K562 (cell line): ENCODE results near the gene SFSWAP. TPM values are rescaled to one million over a fixed set of nuclear protein-coding genes. Genes with fewer than 3 reads are reported as not detected.
A peak's percentile ranks its signal among the peaks of the same experiment; 100 is the strongest.

Source experiments
- ADNP ChIP-seq: fragments of 200-800 bp; sonication (Bioruptor generic); IDR thresholded peaks from 2 replicates; pipeline ENCODE4 v1.6.1; 2016; ENCODE audit warnings: missing genetic modification characterization, missing compliant biosample characterization
- ARHGAP35 ChIP-seq: fragments of 450-650 bp; IDR thresholded peaks from 2 replicates; pipeline ENCODE4 v1.6.1; 2018; ENCODE audit not compliant: partially characterized antibody
- BRD4 ChIP-seq: fragments of 200-600 bp; sonication (generic); IDR thresholded peaks from 2 replicates; pipeline ENCODE4 v1.6.1; 2017; ENCODE audit warnings: inconsistent platforms
- C11orf30 ChIP-seq: fragments of 450-650 bp; IDR thresholded peaks from 2 replicates; pipeline ENCODE4 v1.6.1; 2016; ENCODE audit warnings: low read depth, mild to moderate bottlenecking
- CBX2 ChIP-seq: fragments of 200-600 bp; sonication (generic); IDR thresholded peaks from one replicate; pipeline ENCODE4 v1.6.1; 2012; ENCODE audit warnings: mild to moderate bottlenecking, low read length, inconsistent platforms; ENCODE audit not compliant: insufficient read depth, poor library complexity, severe bottlenecking
- DACH1 ChIP-seq: fragments of 450-650 bp; IDR thresholded peaks from 2 replicates; pipeline ENCODE4 v1.6.1; 2018; ENCODE audit not compliant: partially characterized antibody
- HMGN3 ChIP-seq: IDR thresholded peaks from 2 replicates; pipeline ENCODE4 v1.6.1; 2011; ENCODE audit warnings: borderline replicate concordance, low read depth, mild to moderate bottlenecking, mixed read lengths, low read length; ENCODE audit not compliant: insufficient read length; ENCODE audit errors: extremely low read depth
- KLF16 ChIP-seq: IDR thresholded peaks from 2 replicates; pipeline ENCODE4 v1.6.1; 2016; ENCODE audit warnings: antibody characterized with exemption
- MAFF ChIP-seq: IDR thresholded peaks from 2 replicates; pipeline ENCODE4 v1.6.1; 2012; ENCODE audit warnings: low read length, improper control_type of control experiment
- MAFG ChIP-seq: fragments of 450-650 bp; conservative IDR thresholded peaks from 2 replicates; pipeline ENCODE4 v1.6.1; 2016; ENCODE audit warnings: missing genetic modification characterization, missing compliant biosample characterization
- NFE2 ChIP-seq: IDR thresholded peaks from 2 replicates; pipeline ENCODE4 v1.6.1; 2014; ENCODE audit warnings: antibody characterized with exemption, low read depth
- PTBP1 ChIP-seq: fragments of 200-400 bp; formaldehyde crosslinking; IDR thresholded peaks from 2 replicates; pipeline ENCODE4 v1.6.1; 2017; ENCODE audit warnings: low read depth, low read length
- RBM15 ChIP-seq: fragments of 200-400 bp; formaldehyde crosslinking; IDR thresholded peaks from 2 replicates; pipeline ENCODE4 v1.6.1; 2018; ENCODE audit warnings: mild to moderate bottlenecking, low read length, moderate library complexity; ENCODE audit not compliant: insufficient read depth
- SAFB ChIP-seq: fragments of 200-400 bp; formaldehyde crosslinking; IDR thresholded peaks from 2 replicates; pipeline ENCODE4 v1.6.1; 2017; ENCODE audit warnings: low read depth, low read length, borderline replicate concordance
- SLC30A9 ChIP-seq: fragments of 250-450 bp; sonication (Bioruptor Pico); IDR thresholded peaks from 2 replicates; pipeline ENCODE4 v1.8.0; 2022; ENCODE audit warnings: mild to moderate bottlenecking, moderate library complexity
- SOX6 ChIP-seq: fragments of 450-650 bp; IDR thresholded peaks from 2 replicates; pipeline ENCODE4 v1.6.1; 2014; ENCODE audit warnings: mild to moderate bottlenecking
- polyA plus RNA-seq, 8 experiments: library from polyadenylated mRNA; depleted of rRNA in 4 of 8; stranded (reverse) in 5 of 8; unstranded in 3 of 8; fragments of >200 nt; fragmentation: Nextera tagmentation in 2 of 8; fragmentation: Illumina TruSeq in 1 of 8; extraction: Ambion mirVana in 2 of 8; extraction: Trizol in 1 of 8; gene quantifications; 2 replicates each; pipeline versions ENCODE4 v1.2.1 to v1.2.3, GENCODE V29; 2011 to 2014; ENCODE audit warnings: inconsistent platforms in 1 of 8, missing spikeins in 1 of 8
- total RNA-seq, 7 experiments: library from RNA; depleted of rRNA in 6 of 7; stranded (reverse); fragments of >200 nt in 6 of 7; fragmentation: Illumina TruSeq in 2 of 7; extraction: Trizol in 2 of 7; gene quantifications; 2 replicates each; pipeline versions ENCODE4 v1.2.1 to v1.2.3, GENCODE V29; 2011 to 2021; ENCODE audit warnings: low replicate concordance in 1 of 7
- TF ChIP-seq, protein P1 (sequence below): fragments of 250-450 bp; sonication (Bioruptor Pico); IDR thresholded peaks from 2 replicates; pipeline ENCODE4 v1.5.0; 2022; ENCODE audit warnings: mild to moderate bottlenecking
- TF ChIP-seq, protein P2 (sequence below): fragments of 450-650 bp; IDR thresholded peaks from 2 replicates; pipeline ENCODE4 v1.6.1; 2016; ENCODE audit warnings: low read depth, mild to moderate bottlenecking, moderate library complexity
- TF ChIP-seq, protein P3 (sequence below): fragments of 250-450 bp; sonication (Bioruptor Pico); IDR thresholded peaks from 2 replicates; pipeline ENCODE4 v1.5.0; 2020; ENCODE audit warnings: mild to moderate bottlenecking
- TF ChIP-seq, protein P4 (sequence below): fragments of 250-450 bp; sonication (Bioruptor Pico); IDR thresholded peaks from 2 replicates; pipeline ENCODE4 v1.5.1; 2021; ENCODE audit warnings: mild to moderate bottlenecking
- TF ChIP-seq, protein P5 (sequence below): sonication (generic); formaldehyde crosslinking; IDR thresholded peaks from 2 replicates; pipeline ENCODE4 v1.8.0; 2022; ENCODE audit warnings: mild to moderate bottlenecking, missing genetic modification reagents

SFSWAP gene
- total and polyA plus RNA-seq, 9 of the 15 experiments (the other 6 are each of a cell fraction or from before 2014, with no cell fraction given), result 2.4 to 60.4 (median 32.6) TPM

DNA sequence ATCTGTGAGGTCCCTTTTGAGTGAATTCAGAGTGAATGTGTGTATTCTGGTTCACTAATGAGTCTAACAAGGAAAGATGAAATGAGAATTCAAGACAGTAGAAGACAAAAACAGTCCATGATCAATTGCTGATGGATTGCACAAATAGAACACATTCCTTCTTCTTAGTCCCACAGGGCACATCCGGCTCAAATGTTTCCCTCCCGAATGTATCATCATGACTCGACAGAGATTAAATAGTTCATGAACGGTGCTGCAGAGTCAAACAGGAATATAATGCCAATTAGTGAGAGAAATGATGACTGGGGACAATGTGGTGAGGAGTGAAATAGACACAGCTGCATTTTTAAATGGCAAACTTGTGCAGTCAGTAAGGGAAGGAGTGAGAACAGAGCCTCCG, 11.5 kb upstream of the SFSWAP start (continued):
- TF ChIP-seq, protein P1, sequence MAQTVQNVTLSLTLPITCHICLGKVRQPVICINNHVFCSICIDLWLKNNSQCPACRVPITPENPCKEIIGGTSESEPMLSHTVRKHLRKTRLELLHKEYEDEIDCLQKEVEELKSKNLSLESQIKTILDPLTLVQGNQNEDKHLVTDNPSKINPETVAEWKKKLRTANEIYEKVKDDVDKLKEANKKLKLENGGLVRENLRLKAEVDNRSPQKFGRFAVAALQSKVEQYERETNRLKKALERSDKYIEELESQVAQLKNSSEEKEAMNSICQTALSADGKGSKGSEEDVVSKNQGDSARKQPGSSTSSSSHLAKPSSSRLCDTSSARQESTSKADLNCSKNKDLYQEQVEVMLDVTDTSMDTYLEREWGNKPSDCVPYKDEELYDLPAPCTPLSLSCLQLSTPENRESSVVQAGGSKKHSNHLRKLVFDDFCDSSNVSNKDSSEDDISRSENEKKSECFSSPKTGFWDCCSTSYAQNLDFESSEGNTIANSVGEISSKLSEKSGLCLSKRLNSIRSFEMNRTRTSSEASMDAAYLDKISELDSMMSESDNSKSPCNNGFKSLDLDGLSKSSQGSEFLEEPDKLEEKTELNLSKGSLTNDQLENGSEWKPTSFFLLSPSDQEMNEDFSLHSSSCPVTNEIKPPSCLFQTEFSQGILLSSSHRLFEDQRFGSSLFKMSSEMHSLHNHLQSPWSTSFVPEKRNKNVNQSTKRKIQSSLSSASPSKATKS (CRISPR knock-in tag), result no peak
- TF ChIP-seq MAFG (tag) (0 out of 2 replicates have a peak, but pooled peaks have one; percentile 17), BRD4 (no peak), NFE2 (peak; percentile 21; the same call in 1 of the 2 replicates), KLF16 (no peak), DACH1 (no peak), ADNP (tag) (no peak), ARHGAP35 (no peak), C11orf30 (peak; percentile 40; the same call in 1 of the 2 replicates), RBM15 (no peak), SAFB (no peak), PTBP1 (no peak), CBX2 (no peak), SLC30A9 (CRISPR knock-in tag) (no peak), HMGN3 (no peak), MAFF (peak; percentile 24; the same call in 1 of the 2 replicates), SOX6 (no peak)
- TF ChIP-seq, protein P2, sequence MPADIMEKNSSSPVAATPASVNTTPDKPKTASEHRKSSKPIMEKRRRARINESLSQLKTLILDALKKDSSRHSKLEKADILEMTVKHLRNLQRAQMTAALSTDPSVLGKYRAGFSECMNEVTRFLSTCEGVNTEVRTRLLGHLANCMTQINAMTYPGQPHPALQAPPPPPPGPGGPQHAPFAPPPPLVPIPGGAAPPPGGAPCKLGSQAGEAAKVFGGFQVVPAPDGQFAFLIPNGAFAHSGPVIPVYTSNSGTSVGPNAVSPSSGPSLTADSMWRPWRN, result no peak
- TF ChIP-seq, protein P3, sequence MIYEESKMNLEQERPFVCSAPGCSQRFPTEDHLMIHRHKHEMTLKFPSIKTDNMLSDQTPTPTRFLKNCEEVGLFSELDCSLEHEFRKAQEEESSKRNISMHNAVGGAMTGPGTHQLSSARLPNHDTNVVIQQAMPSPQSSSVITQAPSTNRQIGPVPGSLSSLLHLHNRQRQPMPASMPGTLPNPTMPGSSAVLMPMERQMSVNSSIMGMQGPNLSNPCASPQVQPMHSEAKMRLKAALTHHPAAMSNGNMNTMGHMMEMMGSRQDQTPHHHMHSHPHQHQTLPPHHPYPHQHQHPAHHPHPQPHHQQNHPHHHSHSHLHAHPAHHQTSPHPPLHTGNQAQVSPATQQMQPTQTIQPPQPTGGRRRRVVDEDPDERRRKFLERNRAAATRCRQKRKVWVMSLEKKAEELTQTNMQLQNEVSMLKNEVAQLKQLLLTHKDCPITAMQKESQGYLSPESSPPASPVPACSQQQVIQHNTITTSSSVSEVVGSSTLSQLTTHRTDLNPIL (CRISPR knock-in tag), result no peak
- TF ChIP-seq, protein P4, sequence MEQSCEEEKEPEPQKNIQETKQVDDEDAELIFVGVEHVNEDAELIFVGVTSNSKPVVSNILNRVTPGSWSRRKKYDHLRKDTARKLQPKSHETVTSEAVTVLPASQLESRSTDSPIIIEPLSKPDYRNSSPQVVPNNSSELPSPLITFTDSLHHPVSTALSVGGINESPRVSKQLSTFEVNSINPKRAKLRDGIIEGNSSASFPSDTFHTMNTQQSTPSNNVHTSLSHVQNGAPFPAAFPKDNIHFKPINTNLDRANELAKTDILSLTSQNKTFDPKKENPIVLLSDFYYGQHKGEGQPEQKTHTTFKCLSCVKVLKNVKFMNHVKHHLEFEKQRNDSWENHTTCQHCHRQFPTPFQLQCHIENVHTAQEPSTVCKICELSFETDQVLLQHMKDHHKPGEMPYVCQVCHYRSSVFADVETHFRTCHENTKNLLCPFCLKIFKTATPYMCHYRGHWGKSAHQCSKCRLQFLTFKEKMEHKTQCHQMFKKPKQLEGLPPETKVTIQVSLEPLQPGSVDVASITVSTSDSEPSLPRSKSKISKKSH (CRISPR knock-in tag), result no peak
- TF ChIP-seq, protein P5, sequence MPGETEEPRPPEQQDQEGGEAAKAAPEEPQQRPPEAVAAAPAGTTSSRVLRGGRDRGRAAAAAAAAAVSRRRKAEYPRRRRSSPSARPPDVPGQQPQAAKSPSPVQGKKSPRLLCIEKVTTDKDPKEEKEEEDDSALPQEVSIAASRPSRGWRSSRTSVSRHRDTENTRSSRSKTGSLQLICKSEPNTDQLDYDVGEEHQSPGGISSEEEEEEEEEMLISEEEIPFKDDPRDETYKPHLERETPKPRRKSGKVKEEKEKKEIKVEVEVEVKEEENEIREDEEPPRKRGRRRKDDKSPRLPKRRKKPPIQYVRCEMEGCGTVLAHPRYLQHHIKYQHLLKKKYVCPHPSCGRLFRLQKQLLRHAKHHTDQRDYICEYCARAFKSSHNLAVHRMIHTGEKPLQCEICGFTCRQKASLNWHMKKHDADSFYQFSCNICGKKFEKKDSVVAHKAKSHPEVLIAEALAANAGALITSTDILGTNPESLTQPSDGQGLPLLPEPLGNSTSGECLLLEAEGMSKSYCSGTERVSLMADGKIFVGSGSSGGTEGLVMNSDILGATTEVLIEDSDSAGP (CRISPR knock-in tag), result no peak
